PFSK-1 (cell line): ENCODE measurements around the gene HNRNPH3.

Experiments
- POLR2AphosphoS5 ChIP-seq: IDR thresholded peaks from 2 replicates; pipeline ENCODE4 v1.6.1; 2012; ENCODE audit warnings: low read depth, mild to moderate bottlenecking, control low read depth, low read length, moderate library complexity
- SIN3A ChIP-seq: IDR thresholded peaks from 2 replicates; pipeline ENCODE4 v1.6.1; 2012; ENCODE audit warnings: mild to moderate bottlenecking, low read length, moderate library complexity, borderline replicate concordance; ENCODE audit not compliant: insufficient read depth
- TAF1 ChIP-seq: IDR thresholded peaks from 2 replicates; pipeline ENCODE4 v1.6.1; 2012; ENCODE audit warnings: low read length, control low read depth, borderline replicate concordance; ENCODE audit not compliant: insufficient read depth
- TF ChIP-seq, protein P1 (sequence below), 2 experiments: IDR thresholded peaks; 2 replicates each; pipeline versions ENCODE4 v1.6.1 to v1.8.0; 2011 to 2012; ENCODE audit warnings: low read depth in 2 of 2, low read length in 2 of 2, control low read depth in 1 of 2, inconsistent platforms in 1 of 2, mild to moderate bottlenecking in 1 of 2, moderate library complexity in 1 of 2; ENCODE audit not compliant: insufficient read depth in 1 of 2

GRCh38 chr10:68340358-68341080, 8.7 kb downstream of the HNRNPH3 start:
- TF ChIP-seq POLR2AphosphoS5: no peak
- no peak for TF ChIP-seq SIN3A
- TF ChIP-seq, protein P1, sequence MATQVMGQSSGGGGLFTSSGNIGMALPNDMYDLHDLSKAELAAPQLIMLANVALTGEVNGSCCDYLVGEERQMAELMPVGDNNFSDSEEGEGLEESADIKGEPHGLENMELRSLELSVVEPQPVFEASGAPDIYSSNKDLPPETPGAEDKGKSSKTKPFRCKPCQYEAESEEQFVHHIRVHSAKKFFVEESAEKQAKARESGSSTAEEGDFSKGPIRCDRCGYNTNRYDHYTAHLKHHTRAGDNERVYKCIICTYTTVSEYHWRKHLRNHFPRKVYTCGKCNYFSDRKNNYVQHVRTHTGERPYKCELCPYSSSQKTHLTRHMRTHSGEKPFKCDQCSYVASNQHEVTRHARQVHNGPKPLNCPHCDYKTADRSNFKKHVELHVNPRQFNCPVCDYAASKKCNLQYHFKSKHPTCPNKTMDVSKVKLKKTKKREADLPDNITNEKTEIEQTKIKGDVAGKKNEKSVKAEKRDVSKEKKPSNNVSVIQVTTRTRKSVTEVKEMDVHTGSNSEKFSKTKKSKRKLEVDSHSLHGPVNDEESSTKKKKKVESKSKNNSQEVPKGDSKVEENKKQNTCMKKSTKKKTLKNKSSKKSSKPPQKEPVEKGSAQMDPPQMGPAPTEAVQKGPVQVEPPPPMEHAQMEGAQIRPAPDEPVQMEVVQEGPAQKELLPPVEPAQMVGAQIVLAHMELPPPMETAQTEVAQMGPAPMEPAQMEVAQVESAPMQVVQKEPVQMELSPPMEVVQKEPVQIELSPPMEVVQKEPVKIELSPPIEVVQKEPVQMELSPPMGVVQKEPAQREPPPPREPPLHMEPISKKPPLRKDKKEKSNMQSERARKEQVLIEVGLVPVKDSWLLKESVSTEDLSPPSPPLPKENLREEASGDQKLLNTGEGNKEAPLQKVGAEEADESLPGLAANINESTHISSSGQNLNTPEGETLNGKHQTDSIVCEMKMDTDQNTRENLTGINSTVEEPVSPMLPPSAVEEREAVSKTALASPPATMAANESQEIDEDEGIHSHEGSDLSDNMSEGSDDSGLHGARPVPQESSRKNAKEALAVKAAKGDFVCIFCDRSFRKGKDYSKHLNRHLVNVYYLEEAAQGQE (IDR thresholded peaks at IDR 0.05; ENCODE audit: insufficient read depth in 1 of 2, low read depth in 2 of 2, low read length in 2 of 2): no peak
- no peak for TF ChIP-seq TAF1
